GM21526 (cell line): ENCODE results near the gene SETD3.

Experiments used
- ATAC-seq: cut with Tn5 transposase; IDR thresholded peaks from one replicate; pipeline ENCODE4 v1.9.1; 2021; ENCODE audit warnings: moderate library complexity; ENCODE audit not compliant: unreplicated experiment, low FRiP score

Gene SETD3

DNA sequence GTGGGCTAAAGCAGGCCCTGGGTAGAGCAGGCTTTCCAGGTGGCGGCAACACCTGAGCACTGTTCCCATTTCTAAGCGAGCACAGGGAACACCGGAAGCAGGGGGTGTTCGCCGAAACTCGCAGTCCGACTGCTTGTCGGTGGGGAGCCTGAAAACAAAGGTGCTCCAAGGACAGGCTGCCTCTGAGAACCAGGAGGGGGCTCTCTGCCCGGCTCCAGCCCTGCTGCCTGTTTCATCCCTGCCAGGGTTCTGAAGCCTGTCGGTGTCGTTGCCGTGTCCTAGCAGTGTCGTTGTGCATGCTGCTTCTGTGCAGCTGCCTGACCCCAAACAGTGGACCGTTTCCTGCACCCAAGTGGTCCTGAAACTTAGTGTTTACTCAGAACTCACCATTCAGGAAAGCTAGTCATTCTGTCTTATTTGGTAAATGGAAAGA lies 22.3 kb upstream of the SETD3 start:
- ATAC-seq = no peak

DNA sequence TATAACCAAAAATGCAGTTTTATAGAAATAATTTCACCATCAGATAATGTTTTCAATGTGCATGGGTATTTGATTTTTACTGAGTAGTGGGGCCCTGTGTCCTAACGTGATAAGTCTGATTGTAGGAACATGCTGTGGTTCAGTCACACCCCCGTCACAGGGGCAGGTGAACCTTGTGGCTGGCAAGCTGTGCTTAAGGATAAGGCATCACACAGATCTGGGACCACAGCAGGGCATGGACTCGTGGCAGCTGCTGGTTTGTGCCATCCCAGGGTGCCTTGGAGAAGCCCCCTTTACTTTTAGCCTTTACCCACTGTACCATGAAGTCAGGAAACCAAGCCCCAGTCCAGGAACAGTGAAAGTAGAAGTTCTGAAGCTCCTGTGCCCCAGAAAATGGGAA lies 17.2 kb upstream of the SETD3 start:
- ATAC-seq = no peak

DNA sequence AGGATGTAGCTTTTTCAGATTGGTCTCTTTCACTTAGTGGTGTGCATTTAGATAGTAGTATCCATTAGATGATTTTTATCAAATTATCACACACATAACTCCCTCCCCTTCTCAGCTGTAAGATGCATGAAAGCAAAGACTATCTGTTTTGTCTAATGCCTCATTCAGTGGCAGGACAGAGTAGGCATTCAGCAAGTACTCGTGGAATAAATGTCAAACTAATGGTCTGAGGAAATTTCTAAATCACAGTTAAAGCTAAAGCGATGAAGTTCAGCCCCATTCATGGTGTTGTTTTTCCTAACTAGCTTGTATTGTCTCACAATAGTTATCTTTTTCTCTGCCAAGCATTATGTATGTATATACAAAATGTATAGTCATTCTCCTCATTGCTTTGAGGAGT lies 16.7 kb upstream of the SETD3 start:
- no peak for ATAC-seq

- ATAC-seq = no peak
These were observed 3.4 kb upstream of the SETD3 start for GRCh38 chr14:99484106-99484505.

GRCh38 chr14:99481745-99482099 lies 1.1 kb upstream of the SETD3 start:
- ATAC-seq = no peak

DNA sequence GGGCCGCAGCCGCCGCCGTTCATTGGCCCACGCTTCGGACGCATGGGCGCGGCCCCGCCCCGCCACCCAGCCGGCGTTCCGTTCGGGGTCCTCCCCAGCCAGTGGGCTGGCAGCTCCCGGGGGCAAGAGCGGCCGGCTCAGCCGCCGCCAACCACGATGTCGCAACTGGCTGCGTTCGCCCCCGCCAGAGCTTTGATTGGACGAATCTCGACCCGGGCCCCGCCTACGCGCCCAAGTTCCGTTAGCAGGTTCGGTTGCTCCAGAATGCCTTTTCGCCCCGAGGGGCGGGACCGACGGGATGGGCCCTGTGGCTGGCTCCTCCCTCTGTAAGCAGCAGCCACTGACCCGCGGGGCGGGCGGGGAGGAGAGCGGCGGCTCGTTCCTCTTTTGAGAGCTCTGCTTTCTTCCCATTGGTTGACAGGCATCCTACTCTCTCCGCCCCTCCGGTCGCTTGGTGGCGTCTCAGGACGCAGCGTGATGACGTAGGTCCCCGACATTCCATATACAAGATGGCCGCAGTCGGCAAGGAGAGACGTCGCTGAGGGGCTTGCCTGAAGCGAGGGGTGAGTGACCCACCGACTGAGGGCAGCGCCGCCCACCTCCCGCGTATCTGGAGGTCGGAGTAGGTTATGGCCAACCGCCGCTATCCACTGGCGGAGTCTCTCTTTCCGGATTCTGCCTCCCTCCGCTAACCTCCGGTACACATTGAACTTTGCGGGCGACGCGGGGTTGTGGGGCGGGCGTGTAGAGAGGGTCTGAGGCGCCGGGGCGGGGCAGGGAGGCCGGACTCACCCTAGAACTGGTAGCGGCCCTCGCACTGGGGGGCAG lies 472 bp upstream of the SETD3 start, which contains the start of gene CCNK:
TSS of gene CCNK (plus strand) at position 493 of the 828 bp plus-strand sequence. CDS start 11,269 bp downstream, outside the sequence.
- peak; percentile 90 for ATAC-seq

GRCh38 chr14:99479160-99479905 lies 1.3 kb downstream of the SETD3 start:
- ATAC-seq = no peak

GRCh38 chr14:99478128-99478527 lies 2.5 kb downstream of the SETD3 start:
- ATAC-seq = no peak

- no peak for ATAC-seq
These were observed 3.8 kb downstream of the SETD3 start for GRCh38 chr14:99476864-99477263.

DNA sequence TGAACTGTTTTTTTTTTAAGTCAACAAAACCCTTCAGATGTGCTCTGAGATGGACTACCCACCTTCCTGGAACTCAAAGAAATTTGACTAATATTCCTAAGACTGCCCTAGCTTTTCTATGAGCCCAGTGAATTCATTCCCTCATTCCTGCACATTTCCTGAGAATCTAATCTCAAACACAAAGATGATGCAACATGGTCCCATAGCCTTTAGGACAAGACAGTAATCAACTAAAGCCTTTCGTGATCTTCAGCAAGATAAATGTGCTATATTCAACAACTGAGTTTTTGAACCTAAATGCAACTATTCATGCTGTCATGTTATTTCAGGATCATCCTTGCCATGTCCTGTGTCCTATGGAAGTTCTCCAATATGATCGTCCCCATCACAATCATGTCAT lies 5.0 kb downstream of the SETD3 start:
- ATAC-seq = no peak

DNA sequence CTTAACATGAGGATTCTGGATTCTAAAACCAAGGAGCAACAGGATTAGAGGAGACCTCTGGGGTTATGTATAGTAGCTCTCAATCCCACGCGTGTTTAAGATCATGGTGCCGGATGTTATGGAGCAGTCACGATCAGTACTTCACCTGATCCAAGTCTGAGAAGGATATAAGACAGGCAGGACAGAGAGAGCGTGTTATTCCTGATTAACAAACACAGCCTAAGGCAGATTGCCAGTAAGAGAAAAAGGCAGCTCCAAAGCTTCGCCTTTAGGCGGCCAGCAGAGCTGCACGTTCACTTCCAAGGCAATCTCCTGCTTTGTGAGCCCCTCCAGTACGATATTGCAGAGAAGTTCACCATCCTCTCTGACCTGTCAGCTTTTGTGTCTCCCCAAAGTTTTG lies 5.5 kb downstream of the SETD3 start:
- no peak for ATAC-seq

DNA sequence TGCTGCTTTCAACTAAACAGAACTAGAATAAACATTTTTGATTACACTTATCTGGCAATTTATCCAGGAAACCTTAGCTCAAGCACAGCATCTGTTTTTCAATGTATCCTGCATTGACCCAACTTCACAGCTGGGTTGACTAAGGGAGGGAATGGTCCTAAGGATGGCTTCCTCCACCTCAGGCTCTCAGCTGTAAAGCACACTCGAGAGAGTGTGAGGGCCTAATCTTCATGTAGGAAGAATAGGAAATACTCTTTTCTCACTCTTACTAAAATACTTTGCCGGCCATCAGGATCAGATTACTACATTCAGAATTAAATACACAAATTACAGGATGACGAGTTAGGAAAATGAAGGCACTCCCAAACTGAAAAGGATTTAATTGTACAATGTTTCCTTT lies 7.2 kb downstream of the SETD3 start:
- ATAC-seq = no peak

- no peak for ATAC-seq
These were observed 7.7 kb downstream of the SETD3 start for GRCh38 chr14:99472937-99473336.

DNA sequence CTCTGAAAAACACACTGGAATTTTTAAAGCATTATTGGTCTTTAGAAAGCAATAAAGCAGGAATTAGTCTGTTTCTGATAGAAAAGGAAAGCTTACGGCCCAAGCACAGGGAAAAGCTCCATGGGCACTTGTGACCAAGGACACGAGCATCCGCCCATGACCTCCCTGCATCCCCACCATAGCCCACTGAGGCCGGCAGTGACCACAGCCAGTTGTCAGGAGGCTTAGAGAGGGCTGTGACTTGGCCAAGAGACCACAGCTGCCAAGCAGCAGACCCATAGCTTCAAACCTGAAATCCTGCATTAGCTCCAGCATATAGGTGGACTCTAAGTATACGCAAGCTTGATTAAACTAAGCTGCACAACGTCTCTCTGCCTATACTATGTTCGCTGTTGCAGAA lies 8.9 kb downstream of the SETD3 start:
- no peak for ATAC-seq

DNA sequence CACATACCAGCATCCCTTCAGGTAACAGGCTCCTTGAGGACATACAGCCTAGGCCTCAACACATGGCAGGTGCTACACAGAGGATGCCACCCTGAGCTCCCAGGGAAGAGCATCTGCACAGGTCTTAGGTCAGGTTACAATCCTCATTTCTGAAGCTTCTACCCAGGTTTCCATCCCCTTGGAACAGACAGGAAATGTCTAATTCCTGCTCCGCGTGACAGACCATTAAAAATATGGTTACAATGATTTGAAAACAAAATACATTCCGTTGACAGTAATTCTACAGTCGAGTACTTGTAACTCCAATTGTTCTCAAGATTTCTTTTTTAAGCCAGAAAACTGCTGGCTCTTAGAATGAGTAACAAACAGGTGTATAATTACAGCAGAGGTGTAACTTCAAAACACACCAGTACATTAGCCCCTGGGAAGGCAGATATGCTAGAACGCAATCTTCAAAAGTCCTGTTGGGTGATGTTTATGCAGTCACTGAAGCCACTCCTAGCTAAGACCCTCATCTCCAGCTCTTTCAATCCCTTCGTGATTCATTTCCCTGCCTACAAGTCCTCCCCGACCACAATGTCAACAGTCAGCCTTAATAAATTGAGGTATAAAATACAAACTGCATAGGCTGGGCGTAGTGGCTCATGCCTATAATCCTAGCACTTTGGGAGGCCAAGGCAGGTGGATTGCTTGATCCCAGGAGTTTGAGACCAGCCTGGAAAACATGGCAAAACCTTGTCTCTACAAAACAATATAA lies 11.6 kb downstream of the SETD3 start:
- no peak for ATAC-seq

- ATAC-seq = no peak
These were observed 12.6 kb downstream of the SETD3 start for GRCh38 chr14:99468081-99468480.

GRCh38 chr14:99467336-99468078 lies 13.2 kb downstream of the SETD3 start:
- ATAC-seq = no peak

- no peak for ATAC-seq
These were observed 13.9 kb downstream of the SETD3 start for GRCh38 chr14:99466758-99467157.

GRCh38 chr14:99465288-99465687 lies 15.4 kb downstream of the SETD3 start:
- no peak for ATAC-seq

DNA sequence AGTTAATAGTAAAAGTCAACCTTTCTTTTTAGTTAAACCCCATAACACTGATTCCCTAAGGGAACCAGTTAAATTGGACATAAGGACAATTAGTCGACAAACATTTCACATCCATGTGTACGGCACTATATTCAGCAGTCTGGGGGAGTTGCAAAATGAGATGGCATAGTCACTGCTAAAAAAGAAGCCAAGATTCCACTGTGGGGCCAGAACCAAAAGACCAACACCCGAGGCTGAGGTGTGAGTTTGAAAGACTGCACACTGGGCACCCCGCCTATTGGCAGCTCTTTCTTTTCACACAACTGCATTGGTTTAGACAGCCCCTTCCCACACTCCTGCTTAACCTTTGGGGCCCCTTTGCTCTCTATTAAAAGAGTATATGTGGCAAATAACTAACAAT lies 16.7 kb downstream of the SETD3 start:
- ATAC-seq = no peak
